GM19468 (cell line): ENCODE results near the gene C8A.

Experiments
- ATAC-seq: cut with Tn5 transposase; IDR thresholded peaks from one replicate; pipeline ENCODE4 v1.9.1; 2021; ENCODE audit warnings: mild to moderate bottlenecking, moderate library complexity, moderate number of reproducible peaks; ENCODE audit not compliant: unreplicated experiment; ENCODE audit errors: extremely low read depth

Gene C8A

GRCh38 chr1:56880774-56881173 is 26.2 kb downstream of the C8A start:
- ATAC-seq: no peak

DNA sequence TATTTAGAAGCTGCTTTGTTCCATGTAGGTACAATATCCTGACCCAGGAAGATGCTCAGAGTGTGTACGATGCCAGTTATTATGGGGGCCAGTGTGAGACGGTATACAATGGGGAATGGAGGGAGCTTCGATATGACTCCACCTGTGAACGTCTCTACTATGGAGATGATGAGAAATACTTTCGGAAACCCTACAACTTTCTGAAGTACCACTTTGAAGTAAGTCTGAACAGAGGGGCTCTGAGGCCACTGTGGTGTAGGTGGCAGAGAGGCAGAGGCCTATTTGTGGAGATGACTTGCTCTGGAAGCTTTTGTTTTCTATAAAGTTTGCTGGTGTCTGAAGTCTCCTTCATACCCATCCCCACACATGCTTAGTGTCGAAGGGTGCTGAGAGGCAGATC is 26.8 kb downstream of the C8A start:
- no peak for ATAC-seq

- ATAC-seq: no peak
These were observed 35.6 kb downstream of the C8A start for GRCh38 chr1:56890229-56890628.

GRCh38 chr1:56894014-56894413 is 39.4 kb downstream of the C8A start:
- ATAC-seq: no peak

DNA sequence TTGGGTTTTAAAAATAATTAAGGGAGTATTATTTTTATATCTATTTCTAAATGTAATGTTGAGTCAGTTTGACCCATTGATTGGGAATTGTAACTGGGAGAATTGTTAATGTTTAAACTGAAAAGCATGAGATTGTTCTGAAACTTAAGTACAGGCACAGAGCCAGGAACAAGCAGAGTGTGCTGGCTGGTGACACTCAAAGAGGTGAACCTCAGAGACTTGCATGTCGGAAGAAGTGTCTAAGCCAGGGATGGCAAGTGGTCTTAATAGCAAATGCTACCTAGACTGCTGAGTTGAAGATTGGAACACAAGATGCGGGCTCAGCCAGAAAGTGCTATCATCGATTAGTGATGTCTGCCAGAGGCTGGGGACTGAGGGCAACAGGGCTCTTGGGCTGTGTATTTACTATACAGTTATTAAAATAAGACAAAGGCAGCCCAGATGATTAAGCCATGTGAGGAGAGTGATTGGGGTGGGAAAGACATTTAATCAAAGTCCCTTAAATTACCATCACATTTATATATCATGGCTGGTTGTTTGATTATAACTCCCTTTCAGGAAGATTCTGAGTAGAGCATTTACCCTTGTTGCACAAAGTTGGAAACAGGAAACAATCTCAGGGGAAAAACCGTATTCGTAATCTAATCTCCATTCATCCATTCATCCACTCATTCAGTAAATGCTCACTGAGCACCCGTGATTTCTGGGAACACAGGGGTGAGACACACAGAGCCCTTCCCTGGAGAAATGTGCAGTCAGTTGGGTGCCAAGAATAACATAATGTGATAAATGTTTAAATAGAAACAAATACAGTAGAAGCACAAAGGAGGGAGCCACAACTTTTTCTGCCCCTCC is 42.8 kb downstream of the C8A start:
- no peak for ATAC-seq

DNA sequence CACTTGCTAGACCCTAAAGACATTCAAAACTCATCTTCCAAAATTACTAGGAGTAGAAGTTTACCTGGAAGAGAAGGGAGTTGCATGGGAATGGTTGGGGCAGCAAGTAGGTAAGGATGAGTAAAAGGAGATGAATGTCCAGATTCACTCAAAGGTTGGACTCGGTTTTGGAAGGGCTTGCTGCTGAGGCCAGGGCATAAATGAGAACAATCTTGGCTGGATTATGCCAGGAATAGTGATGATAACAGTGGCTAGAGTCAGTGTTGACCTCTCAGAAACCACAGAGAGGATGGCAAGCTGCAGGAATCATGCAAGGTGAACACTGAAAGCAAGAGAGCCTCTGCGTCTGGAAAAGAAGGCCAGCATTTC is 43.4 kb downstream of the C8A start:
- ATAC-seq: no peak

GRCh38 chr1:56898879-56899278 is 44.3 kb downstream of the C8A start:
- no peak for ATAC-seq

DNA sequence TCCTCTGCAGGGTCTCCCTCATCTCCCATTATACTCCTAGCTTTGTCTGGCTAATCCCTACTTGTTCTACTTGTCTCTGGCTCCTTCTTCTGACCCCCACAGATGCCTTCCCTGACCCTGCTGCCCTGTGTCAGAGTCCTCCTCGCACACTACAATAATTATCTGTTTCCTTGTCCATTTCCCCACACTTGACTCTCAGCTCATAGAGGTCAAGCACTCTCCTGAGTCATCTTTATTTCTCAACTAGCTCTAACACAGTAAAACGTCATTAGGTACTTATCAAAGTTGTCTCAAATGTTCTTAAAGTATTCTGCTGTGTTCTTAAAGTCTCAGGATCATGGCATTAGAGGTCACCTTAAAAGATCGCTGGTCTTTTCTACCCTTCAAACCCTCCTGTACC is 47.1 kb downstream of the C8A start:
- ATAC-seq: no peak

DNA sequence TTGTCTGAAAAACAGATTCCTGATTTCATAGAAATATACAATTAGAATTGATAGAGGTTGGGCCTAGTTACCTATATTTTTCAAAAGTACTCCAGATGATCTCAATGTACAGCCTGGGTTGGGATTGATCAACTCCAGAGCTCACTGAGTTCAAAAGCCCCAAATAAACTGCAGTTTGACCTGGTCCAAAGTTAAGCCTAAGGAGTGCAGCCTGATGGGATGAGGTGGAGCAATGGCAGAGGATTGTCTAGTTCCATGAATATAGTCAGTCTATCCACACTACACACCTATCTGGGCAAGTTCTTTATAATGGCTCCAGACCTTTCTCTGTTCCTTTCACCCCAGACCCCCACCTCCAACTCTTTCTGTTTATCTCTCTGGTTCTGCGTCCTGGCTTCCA is 49.2 kb downstream of the C8A start:
- no peak for ATAC-seq

GRCh38 chr1:56904663-56905397 is 50.2 kb downstream of the C8A start:
- no peak for ATAC-seq

DNA sequence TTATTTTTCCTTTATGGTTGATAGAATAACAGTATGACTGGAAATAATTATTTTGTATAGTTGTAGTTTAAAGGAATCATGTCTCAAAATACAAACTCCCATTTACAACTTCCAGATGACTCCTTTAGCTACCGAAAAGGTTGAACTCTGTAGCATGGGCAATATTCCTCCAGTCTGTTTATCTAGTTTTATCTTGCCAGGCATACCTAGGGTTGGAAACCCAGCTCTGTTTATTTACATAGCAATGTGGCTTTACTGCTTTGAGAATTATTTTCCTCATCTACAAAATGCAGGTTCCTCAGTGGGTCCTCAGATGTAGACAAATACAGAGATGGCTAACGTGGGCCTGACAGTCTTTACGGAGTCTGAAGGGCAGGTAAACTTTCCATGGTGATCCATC is 51.1 kb downstream of the C8A start:
- ATAC-seq: no peak

DNA sequence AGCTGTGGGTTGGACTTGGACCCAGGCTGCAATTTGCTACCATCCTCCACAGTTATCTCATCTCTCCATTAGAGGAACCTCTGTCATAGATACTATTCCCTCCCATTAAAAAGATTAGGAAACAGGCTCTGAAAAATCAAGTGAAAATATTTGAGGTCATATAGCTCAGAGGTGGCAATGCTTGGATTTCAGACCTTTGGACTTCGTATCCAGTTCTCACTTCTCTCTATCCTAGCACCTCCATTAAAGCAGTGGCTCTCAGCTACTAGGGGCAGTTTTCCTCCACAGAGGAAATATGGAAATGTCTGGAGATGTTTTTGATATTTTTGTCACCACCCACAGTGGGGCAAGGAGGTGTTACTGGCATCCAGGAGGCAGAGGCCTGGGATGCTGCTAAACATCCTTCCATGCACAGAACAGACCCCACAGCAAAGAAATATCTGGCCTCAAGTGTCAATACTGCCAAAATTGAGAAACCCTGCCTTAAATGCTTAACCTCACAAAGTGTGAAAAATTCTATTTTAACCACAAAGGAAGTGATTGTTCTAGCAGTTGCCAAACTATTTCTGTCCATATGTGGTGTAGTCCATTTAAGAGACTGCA is 54.1 kb downstream of the C8A start:
- ATAC-seq: no peak

DNA sequence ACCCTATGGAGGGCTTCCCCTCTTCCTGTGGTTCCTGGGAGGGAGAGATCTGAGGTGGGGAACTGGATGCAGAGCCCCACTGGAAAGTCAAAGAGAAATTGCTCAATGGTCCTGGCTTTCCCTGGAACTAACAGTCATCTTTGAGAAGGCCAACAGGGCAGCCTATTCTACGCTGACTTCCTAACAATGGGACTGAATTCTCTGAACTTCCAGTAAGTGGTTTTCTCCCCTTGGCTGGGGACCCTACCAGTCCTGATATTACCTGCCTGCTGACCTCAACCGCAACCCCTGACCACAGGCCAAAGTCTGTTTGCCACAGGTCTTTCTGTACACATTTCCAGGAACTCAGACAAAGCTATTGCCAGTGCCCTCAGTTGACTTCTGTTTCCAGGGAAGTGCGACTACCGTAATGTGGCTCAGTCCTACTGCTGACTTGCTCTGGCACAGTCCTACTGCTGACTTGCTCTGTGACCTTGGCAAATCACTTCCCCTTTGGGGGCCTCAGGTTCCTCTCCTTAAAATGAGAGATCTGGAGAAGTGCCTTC is 55.9 kb downstream of the C8A start:
- no peak for ATAC-seq

DNA sequence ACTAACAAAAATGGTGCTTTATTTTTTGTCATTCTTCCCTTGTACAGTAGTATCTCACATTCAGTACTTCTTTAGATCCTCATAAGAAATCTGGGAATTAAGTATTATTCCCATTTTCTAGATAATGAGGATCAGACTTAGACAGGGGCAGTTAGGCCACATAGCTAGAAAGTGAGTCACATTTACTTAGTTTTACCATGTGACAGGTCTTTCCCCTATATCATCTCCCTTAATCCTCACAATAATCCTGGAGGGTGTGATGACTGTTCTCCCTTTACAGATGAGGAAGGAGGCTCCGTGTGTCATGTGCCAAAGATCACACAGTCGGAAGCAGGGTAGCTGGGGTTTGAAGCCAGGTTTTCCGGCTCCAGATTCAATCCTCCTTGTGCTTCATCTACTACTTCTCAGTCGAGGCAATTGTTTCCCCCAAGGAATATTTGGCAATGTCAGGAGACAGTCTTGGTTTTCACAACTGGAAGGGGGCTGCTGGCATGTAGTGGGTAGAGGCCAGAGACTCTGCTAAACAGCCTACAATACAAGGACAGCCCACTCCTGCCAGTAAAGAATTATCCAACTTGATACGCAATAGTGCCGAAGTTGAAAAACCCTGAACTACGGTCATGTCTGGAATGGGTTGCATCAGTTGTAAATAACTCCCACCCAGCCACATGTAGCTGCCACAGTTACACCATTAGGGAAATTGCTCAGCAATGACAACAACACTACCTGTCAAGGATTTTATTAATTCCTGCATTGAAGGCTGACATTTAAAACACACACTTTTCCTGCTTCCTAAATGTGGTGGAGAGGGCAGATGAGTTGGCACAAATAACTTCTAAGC is 56.7 kb downstream of the C8A start:
- ATAC-seq: no peak

GRCh38 chr1:56912325-56912724 is 57.7 kb downstream of the C8A start:
- no peak for ATAC-seq

DNA sequence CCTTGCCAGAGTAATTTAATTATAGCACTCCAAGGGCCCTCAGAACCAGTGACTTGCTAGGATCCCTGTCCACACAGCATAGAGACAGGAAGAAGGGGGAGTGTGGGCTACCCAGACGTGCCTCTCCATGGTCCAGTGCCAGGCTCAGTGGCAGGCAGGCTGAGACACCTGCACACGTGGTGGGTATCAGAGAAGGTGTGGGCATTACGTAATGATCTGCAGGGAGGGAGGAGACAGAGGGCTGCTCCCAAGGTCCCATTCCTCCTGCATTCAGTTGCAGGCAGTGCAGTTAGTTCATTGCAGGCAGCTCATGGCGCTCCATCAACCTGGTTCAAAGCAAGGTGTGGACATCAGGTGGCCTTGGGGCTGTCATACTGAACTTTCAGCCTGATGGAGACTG is 61.4 kb downstream of the C8A start:
- no peak for ATAC-seq

- ATAC-seq: no peak
These were observed 62.0 kb downstream of the C8A start for GRCh38 chr1:56916630-56917029.

GRCh38 chr1:56917356-56917755 is 62.8 kb downstream of the C8A start:
- ATAC-seq: no peak

GRCh38 chr1:56920591-56921001 is 66.0 kb downstream of the C8A start:
- ATAC-seq: no peak

DNA sequence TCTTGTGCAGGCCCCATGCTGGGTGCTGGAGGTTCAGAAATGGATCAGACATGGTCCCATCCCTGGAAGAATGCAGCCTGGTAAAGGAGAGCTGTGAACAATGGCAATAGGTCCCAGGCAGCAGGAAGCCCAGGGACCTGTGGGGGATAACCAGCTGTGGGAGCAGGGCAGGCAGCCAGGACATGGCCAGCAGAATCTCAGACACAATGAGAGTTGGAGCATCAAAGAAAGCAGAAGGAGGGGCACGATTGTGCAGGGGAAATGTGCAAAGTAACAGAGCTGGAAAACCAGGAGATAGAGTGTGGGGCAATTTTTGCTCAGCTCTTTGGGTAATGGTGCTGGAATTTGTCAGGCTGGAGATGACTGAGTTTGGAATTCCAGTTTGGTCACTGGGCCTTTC is 66.9 kb downstream of the C8A start:
- no peak for ATAC-seq
